Activated T-cell treated with anti-CD3 and anti-CD28 coated beads, Interleukin-2, amount 50 U/mL, for 48 hours (primary cell): ENCODE measurements around the gene COL24A1.
"Not testable (repeated sequence)": the region's sequence is repeated elsewhere in the genome, so short reads cannot be mapped to it uniquely, and the experiment has no call there.

Experiments used
- DNase-seq, 2 experiments: peaks; one replicate each; pipeline ENCODE4 v3.0.0-alpha.2; 2020

Gene COL24A1

GRCh38 chr1:86071870-86072269 lies 84.7 kb downstream of the COL24A1 start:
- not testable (repeated sequence) for DNase-seq

GRCh38 chr1:86069757-86070145 lies 86.8 kb downstream of the COL24A1 start:
- DNase-seq, result no peak

- no peak for DNase-seq
Measured at GRCh38 chr1:86068841-86069756, 87.5 kb downstream of the COL24A1 start.

GRCh38 chr1:86068271-86068721 lies 88.3 kb downstream of the COL24A1 start:
- DNase-seq, result no peak

- no peak for DNase-seq
Measured at GRCh38 chr1:86067626-86068025, 88.9 kb downstream of the COL24A1 start.

GRCh38 chr1:86064899-86065298 lies 91.7 kb downstream of the COL24A1 start:
- no peak for DNase-seq

- DNase-seq, result no peak
Measured at GRCh38 chr1:86063721-86064120, 92.9 kb downstream of the COL24A1 start.

- no peak for DNase-seq
Measured at GRCh38 chr1:86062453-86062852, 94.1 kb downstream of the COL24A1 start.

GRCh38 chr1:86061551-86061990 lies 95.0 kb downstream of the COL24A1 start:
- DNase-seq, result no peak

GRCh38 chr1:86054396-86054795 lies 102.2 kb downstream of the COL24A1 start:
- DNase-seq, result no peak

GRCh38 chr1:86052948-86053698 lies 103.4 kb downstream of the COL24A1 start:
- DNase-seq, result no peak

GRCh38 chr1:86035101-86035500 lies 121.5 kb downstream of the COL24A1 start:
- no peak for DNase-seq

- no peak for DNase-seq
Measured at GRCh38 chr1:86030180-86030579, 126.4 kb downstream of the COL24A1 start.

- no peak for DNase-seq
Measured at GRCh38 chr1:86018283-86018923, 138.2 kb downstream of the COL24A1 start.

GRCh38 chr1:86016076-86016759 lies 140.4 kb downstream of the COL24A1 start:
- no peak for DNase-seq

- DNase-seq, result no peak
Measured at GRCh38 chr1:86015375-86015774, 141.2 kb downstream of the COL24A1 start.

- DNase-seq, result no peak
Measured at GRCh38 chr1:86000601-86001000, 156.0 kb downstream of the COL24A1 start.

- DNase-seq, result no peak
Measured at GRCh38 chr1:85998105-85998855, 158.3 kb downstream of the COL24A1 start.

GRCh38 chr1:85992791-85993190 lies 163.8 kb downstream of the COL24A1 start:
- DNase-seq, result no peak

- DNase-seq, result no peak
Measured at GRCh38 chr1:85991261-85991660, 165.3 kb downstream of the COL24A1 start.

- DNase-seq, result no peak
Measured at GRCh38 chr1:85984636-85985035, 171.9 kb downstream of the COL24A1 start.

GRCh38 chr1:85983316-85983715 lies 173.3 kb downstream of the COL24A1 start:
- DNase-seq, result no peak
